HG02798 (cell line): ENCODE results near the gene REPS2.

Source experiments
- ATAC-seq: cut with Tn5 transposase; IDR thresholded peaks from one replicate; pipeline ENCODE4 v1.9.1; 2021; ENCODE audit warnings: mild to moderate bottlenecking; ENCODE audit not compliant: unreplicated experiment, poor library complexity

The REPS2 gene

DNA sequence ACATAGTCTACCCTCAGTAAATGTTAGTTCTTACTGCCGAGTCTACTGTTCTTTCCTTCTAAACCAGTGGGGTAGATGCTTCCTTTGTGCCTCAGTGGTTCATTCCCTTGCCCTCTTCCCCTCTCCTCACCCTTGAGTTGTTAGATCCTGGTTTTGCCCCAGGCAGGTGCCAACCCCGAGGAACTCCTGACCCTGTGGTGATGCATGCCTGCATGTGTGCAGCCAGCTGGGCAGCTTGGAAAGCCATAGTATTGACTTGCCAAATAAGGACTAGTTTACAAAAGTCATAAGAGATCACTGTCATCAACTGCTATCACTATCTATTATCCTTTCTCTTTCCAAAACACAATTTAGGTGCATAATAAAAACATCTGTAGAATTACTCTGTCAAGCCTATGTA lies 50.9 kb downstream of the REPS2 start:
- no peak for ATAC-seq

DNA sequence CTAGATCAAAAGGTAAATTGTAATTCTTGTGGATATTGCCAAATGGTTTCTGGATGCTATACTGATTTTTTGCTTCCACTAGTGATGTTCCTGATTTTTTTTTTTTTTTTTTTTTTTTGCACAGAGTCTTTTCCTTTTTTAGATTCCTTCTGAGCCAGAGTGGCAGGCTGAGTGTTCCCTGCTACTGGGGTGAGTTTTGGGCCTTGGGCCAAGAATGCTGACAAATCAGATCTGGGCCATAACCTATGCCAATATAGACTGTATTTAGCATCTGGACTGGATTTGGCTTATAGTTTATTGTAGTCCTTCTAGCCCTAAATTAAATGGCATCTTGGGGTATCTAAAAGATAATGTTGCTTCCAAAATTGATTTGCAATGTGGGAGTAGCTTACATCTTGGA lies 52.8 kb downstream of the REPS2 start:
- no peak for ATAC-seq

GRCh38 chrX:17000751-17001150 lies 54.3 kb downstream of the REPS2 start:
- no peak for ATAC-seq

DNA sequence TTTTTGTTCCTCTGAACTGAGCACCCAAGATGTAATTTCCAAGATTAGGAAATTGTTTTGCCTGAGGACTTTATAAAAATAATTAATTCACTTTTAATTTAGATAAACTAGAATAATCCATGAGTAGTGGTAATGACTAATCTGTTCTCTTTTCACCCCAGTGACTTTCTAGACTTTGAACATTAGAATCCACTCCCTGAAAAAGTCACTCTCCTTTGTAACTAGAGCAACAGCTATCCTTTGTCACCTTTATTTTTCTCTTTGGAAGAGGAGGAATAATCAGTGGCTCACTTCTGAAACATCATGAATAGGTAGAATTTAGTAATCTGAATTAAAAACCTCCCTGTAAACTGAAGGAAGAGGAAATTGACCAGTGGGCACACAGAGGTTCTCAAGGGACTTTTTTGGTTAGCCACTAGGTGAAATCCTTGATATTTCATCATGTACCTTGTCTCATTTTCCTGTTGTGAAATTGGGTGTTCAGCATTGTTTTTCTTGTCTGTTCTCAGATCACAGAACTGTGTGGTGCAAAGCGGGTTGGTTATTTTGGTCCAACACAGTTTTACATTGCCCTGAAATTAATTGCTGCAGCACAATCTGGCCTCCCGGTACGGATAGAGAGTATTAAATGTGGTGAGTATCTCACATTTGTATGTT lies 59.4 kb downstream of the REPS2 start:
- no peak for ATAC-seq

DNA sequence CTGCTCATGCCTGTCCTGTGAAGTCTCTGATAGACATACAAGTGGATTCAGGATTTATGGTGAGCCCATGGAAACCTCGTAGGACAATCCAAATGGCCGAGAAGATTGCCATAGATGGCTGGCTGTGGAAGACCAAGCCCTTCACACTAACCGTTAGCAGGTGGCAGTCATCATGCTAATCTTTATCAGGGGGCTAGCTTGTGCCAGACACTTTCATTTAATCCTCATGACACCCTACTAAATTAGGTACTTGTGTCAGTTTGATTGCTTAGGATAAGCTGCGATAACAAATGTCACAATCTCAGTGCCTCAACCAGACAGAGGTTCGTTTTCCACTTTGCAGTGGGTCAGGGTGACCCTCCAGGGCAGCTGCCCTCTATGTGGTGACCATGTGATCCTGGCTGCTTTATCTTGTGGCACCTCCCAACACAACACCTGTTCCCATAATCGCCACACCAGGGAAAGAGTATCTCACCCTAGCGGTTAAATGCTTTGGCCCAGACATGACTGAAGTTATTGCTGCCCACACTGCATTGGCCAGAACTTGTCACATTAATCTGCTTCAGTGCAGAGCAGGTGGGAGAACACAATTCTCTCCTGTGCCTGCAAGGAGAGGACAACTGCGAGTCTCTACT lies 60.8 kb downstream of the REPS2 start:
- ATAC-seq = no peak

GRCh38 chrX:17009856-17010625 lies 63.6 kb downstream of the REPS2 start:
- ATAC-seq = no peak

DNA sequence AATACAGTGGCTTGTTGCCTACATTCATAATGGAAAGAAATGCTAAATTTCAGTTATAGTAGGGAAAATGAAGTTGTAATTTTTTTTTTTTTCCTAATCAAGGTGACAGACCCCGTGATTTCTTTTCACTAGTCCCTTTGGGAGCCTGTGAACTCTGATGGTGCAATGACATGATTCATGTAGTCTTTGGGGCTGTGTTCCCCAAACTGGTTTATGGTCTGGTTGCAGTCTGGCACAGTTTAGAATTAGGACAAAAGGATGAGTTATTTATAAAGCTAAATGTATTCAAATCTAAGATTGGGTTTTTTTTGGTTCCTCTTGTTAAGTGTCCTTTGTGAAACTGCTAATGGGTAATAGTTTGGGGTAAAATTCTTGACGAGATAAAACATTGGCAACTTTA lies 66.0 kb downstream of the REPS2 start:
- no peak for ATAC-seq

GRCh38 chrX:17014216-17014615 lies 67.8 kb downstream of the REPS2 start:
- ATAC-seq = no peak

DNA sequence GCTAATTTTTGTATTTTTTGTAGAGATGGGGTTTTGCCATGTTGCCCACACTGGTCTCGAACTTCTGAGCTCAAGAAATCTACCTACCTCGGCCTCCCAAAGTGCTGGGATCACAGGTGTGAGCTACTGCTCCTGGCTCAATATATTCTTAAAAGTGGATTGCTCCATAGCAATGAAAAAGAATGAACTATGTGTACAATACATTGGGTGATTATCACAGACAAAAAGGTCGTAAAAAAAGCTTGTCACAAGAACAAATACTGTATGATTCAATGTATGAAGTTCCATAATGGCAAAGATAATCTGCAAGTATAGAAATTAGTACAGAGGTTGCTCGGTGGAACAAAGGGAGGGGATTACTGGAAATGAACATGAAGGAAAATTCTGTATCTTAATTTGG lies 70.7 kb downstream of the REPS2 start:
- no peak for ATAC-seq

DNA sequence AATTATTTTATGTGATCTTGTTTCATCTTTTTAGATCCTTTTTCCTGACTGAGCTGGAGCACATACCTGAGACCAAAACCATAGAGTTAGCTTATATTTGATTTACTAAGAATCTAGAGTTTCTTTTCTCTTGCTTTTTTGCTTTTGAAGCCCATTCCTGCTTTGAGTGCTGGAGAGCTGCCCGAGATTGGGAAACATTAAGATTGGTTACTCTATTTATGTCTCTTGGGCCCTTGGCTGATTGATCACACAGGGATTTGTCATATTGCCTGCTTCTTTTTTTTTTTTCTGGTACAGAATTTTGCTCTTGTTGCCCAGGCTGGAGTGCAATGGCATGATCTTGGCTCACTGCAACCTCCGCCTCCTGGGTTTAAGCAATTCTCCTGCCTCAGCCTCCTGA lies 73.9 kb downstream of the REPS2 start:
- ATAC-seq = no peak

DNA sequence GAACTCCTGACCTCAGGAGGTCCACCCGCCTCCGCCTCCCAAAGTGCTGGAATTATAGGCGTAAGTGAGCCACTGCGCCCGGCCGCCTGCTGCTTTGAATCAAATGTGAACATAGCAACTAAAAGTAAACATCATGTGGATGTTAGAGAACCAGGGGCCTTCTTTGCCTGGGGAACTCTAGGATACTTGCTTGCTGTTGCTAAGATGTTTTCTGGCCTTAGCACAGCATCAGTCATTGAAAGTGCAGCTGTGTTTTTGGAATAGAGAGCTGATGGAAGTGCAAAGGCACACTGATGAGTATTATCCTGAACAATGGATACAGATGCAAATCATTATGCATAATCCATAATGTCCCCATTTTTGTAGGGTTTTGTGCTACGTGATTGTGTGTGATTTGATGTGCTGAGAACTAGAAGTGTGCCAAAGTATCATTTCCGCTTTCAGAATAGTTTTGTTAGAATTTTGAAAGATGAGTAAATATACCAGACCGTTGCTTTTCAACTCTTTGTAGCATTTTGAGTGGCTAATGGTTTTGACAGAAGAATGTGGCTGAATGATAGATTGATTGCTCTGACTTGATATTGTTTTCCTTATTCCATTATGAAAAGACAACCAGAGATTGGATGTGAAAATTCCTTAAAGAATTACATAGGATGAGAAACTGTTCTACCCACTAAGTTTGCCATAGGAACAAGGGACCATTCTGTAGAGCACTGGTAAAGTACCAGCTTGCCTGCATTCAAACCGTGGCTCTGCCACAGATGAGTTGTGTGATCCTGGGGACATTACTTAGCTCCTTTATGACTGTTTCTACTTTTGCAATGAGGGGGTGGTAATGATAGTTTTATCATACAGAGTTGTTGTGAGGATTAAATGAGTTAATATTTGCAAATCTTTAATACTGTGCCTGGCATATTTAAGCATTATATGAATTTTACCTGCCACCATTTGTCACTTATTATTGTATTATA lies 74.7 kb downstream of the REPS2 start:
- no peak for ATAC-seq

GRCh38 chrX:17021851-17022604 lies 75.6 kb downstream of the REPS2 start:
- no peak for ATAC-seq

DNA sequence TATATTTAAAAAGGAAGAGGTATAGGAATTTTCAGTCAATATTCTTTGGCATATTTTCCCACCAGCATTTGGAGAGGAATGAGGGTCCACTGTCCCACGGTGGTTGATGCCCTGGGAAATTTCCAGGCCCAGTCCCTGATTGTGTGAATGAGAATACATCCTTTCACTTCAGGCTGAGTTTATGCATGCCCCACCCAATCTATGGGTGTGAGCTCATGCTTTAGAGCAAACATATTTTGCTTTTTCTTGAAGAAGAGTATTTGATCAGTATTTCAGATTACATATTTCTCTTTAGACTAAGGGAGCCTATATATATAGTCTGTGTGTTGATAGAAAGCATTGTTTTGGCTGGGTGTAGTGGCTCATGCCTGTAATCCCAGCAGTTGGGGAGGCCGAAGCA lies 77.2 kb downstream of the REPS2 start:
- ATAC-seq = no peak

- no peak for ATAC-seq
Measured at GRCh38 chrX:17024886-17025285, 78.4 kb downstream of the REPS2 start.

- no peak for ATAC-seq
Measured at GRCh38 chrX:17025621-17026302, 79.3 kb downstream of the REPS2 start.

- no peak for ATAC-seq
Measured at GRCh38 chrX:17027931-17028330, 81.5 kb downstream of the REPS2 start.

GRCh38 chrX:17028356-17028755 lies 81.9 kb downstream of the REPS2 start:
- no peak for ATAC-seq

- no peak for ATAC-seq
Measured at GRCh38 chrX:17030092-17030491, 83.6 kb downstream of the REPS2 start.

DNA sequence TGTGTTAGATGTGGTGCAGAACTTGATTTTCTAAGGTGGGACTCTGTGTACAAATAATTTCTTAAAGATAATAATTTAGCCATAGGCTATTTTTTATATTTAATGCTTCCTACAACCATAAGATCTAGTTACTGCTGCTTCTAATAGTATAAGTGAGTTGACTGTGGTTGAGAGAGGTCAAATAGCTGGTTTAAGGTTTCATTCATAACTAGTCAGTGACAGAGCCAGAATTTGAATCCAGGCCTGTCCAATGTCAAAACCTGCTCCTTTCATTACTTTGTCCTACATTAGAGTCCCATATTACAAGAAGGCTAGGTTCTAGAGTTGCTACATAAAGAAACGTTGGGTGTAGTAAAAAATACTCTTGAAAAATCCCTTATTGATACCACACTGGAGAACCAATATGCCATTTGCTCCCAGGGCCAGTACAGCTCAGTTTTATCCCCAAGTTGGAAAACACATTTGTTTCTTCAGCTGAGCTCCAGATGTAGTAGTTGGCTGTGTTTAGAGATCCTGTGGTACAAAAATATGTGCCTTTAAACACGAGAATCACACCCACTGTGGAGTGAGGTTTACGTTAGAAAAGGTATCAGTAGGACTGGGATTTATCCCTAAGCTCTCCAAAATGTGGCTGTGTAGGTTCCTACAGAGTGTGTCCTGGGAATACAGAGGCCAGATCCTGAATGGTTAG lies 84.3 kb downstream of the REPS2 start:
- no peak for ATAC-seq
